SK-N-SH (cell line): ENCODE results near the gene OSGEP. TPM values are rescaled to one million over a fixed set of nuclear protein-coding genes. Genes with fewer than 3 reads are reported as not detected.

Source experiments
- CTCF ChIA-PET: fragments of 300-600, 350-600 bp; formaldehyde crosslinking; extraction: SDS; loops from one replicate; lab custom pipeline; 2021; lab: Yijun Ruan, JAX
- POLR2A ChIA-PET: fragments of 350-600 bp; sonication (Branson Sonifier 250); formaldehyde crosslinking; extraction: SDS; loops from one replicate; lab custom pipeline; 2020; ENCODE audit warnings: antibody characterized with exemption, inconsistent platforms; lab: Yijun Ruan, JAX
- DNase-seq: peaks from one replicate; pipeline ENCODE4 v3.0.0; 2012
- H2AFZ ChIP-seq: fragments of 200-600 bp; sonication (generic); 2 replicates; pipeline ENCODE4 v1.8.1; 2016; ENCODE audit warnings: antibody characterized with exemption, mild to moderate bottlenecking, low read depth
- H3F3A ChIP-seq: fragments of 200-600 bp; sonication (generic); replicated peaks from 2 replicates; pipeline ENCODE3; 2016; ENCODE audit warnings: antibody characterized with exemption, mild to moderate bottlenecking; ENCODE audit not compliant: insufficient read depth
- H3K27ac ChIP-seq, 2 experiments: fragments of 200-500 bp in 1 of 2; fragments of 200-600 bp in 1 of 2; sonication (Bioruptor generic) in 1 of 2; sonication (generic), shearing (Covaris generic) in 1 of 2; 2 replicates each; pipeline versions ENCODE4 v1.5.1 to v1.6.1; 2014 to 2016; ENCODE audit warnings: low read depth in 2 of 2, inconsistent platforms in 1 of 2, low read length in 1 of 2, mild to moderate bottlenecking in 1 of 2, mixed read lengths in 1 of 2
- H3K27me3 ChIP-seq: fragments of 200-600 bp; sonication (generic), shearing (Covaris generic); 2 replicates; pipeline ENCODE4 v1.6.1; 2016; ENCODE audit warnings: mixed run types; ENCODE audit not compliant: insufficient read depth
- H3K36me3 ChIP-seq, 2 experiments: fragments of 200-500 bp in 1 of 2; fragments of 200-600 bp in 1 of 2; sonication (Bioruptor generic) in 1 of 2; sonication (generic) in 1 of 2; replicated peaks in 1 of 2; 2 replicates each; pipeline versions ENCODE3 to v1.5.1; 2014 to 2016; ENCODE audit warnings: low read length in 1 of 2, mild to moderate bottlenecking in 1 of 2; ENCODE audit not compliant: insufficient read depth in 2 of 2, control insufficient read depth in 1 of 2
- H3K4me1 ChIP-seq, 2 experiments: fragments of 200-500 bp in 1 of 2; fragments of 200-600 bp in 1 of 2; sonication (Bioruptor generic) in 1 of 2; sonication (generic), shearing (Covaris generic) in 1 of 2; 2 replicates each; pipeline versions ENCODE4 v1.5.1 to v1.6.1; 2014 to 2016; ENCODE audit warnings: low read depth in 1 of 2, low read length in 1 of 2, mixed run types in 1 of 2; ENCODE audit not compliant: insufficient read depth in 2 of 2, control insufficient read depth in 1 of 2
- H3K4me2 ChIP-seq: fragments of 200-600 bp; sonication (generic), shearing (Covaris generic); 2 replicates; pipeline ENCODE4 v1.6.1; 2017; ENCODE audit warnings: mixed run types
- H3K4me3 ChIP-seq, 2 experiments: fragments of 200-500 bp in 1 of 2; fragments of 200-600 bp in 1 of 2; sonication (Bioruptor generic) in 1 of 2; sonication (generic), shearing (Covaris generic) in 1 of 2; 2 replicates each; pipeline versions ENCODE4 v1.5.1 to v1.8.1; 2014 to 2016; ENCODE audit warnings: low read depth in 2 of 2, inconsistent platforms in 1 of 2, low read length in 1 of 2, mild to moderate bottlenecking in 1 of 2, mixed read lengths in 1 of 2, moderate library complexity in 1 of 2
- H3K79me2 ChIP-seq: fragments of 200-600 bp; sonication (generic); 2 replicates; pipeline ENCODE4 v1.8.1; 2017; ENCODE audit warnings: mild to moderate bottlenecking; ENCODE audit not compliant: insufficient read depth
- H3K9ac ChIP-seq: fragments of 200-600 bp; sonication (generic); 2 replicates; pipeline ENCODE4 v1.6.1; 2017; ENCODE audit warnings: mixed run types
- H3K9me2 ChIP-seq: fragments of 200-600 bp; sonication (generic); 2 replicates; pipeline ENCODE4 v1.6.1; 2017; ENCODE audit warnings: mixed run types
- H3K9me3 ChIP-seq: fragments of 200-600 bp; sonication (generic); 2 replicates; pipeline ENCODE4 v1.6.1; 2017; ENCODE audit warnings: mixed run types, mild to moderate bottlenecking, moderate library complexity
- H4K20me1 ChIP-seq: fragments of 200-600 bp; sonication (generic); 2 replicates; pipeline ENCODE4 v1.6.1; 2017; ENCODE audit warnings: mild to moderate bottlenecking, mixed run types; ENCODE audit not compliant: insufficient read depth
- EP300 ChIP-seq, 2 experiments: IDR thresholded peaks; 2 replicates each; pipeline versions ENCODE4 v1.4.0 to v1.6.1; 2012; ENCODE audit warnings: borderline replicate concordance in 1 of 2, low read depth in 1 of 2, low read length in 1 of 2
- GATA2 ChIP-seq: sonication (generic); formaldehyde crosslinking; IDR thresholded peaks from 2 replicates; pipeline ENCODE4 v1.5.0; 2020; ENCODE audit warnings: mild to moderate bottlenecking, missing genetic modification reagents
- MXI1 ChIP-seq: IDR thresholded peaks from 2 replicates; pipeline ENCODE4 v1.6.1; 2012; ENCODE audit warnings: mild to moderate bottlenecking, low read depth, low read length, improper control_type of control experiment
- NFIC ChIP-seq: IDR thresholded peaks from 2 replicates; pipeline ENCODE4 v1.4.0; 2012; ENCODE audit warnings: borderline replicate concordance
- PBX3 ChIP-seq: IDR thresholded peaks from 2 replicates; pipeline ENCODE4; 2012
- RAD21 ChIP-seq: IDR thresholded peaks from 2 replicates; pipeline ENCODE4 v1.6.1; 2012; ENCODE audit warnings: mild to moderate bottlenecking, low read length
- RFX5 ChIP-seq: IDR thresholded peaks from 2 replicates; pipeline ENCODE4 v1.6.1; 2012; ENCODE audit warnings: mild to moderate bottlenecking, improper control_type of control experiment, low read length
- SIN3A ChIP-seq: IDR thresholded peaks from 2 replicates; pipeline ENCODE4 v1.6.1; 2012; ENCODE audit warnings: low read depth, mild to moderate bottlenecking, low read length, moderate library complexity, borderline replicate concordance
- TAF1 ChIP-seq: IDR thresholded peaks from 2 replicates; pipeline ENCODE4 v1.6.1; 2012; ENCODE audit warnings: low read depth, mild to moderate bottlenecking, low read length, moderate library complexity, borderline replicate concordance
- TCF12 ChIP-seq: IDR thresholded peaks from 2 replicates; pipeline ENCODE4 v1.4.0; 2012
- TEAD4 ChIP-seq: IDR thresholded peaks from 2 replicates; pipeline ENCODE4 v1.4.0; 2012; ENCODE audit warnings: mild to moderate bottlenecking, borderline replicate concordance; ENCODE audit not compliant: insufficient read depth
- USF2 ChIP-seq: fragments of 150-350 bp; IDR thresholded peaks from 2 replicates; pipeline ENCODE4 v1.6.1; 2017; ENCODE audit warnings: antibody characterized with exemption, low read length, low read depth, borderline replicate concordance
- WGBS: methylation state at CpG from one replicate; pipeline ENCODE4 v1.1.6; 2017; ENCODE audit warnings: low lambda C conversion rate; 5-methylcytosine and 5-hydroxymethylcytosine counted together
- polyA plus RNA-seq, 3 experiments: library from polyadenylated mRNA; depleted of rRNA; stranded (reverse); fragments of >200 nt; gene quantifications; 2 replicates each; pipeline ENCODE4 v1.2.3, GENCODE V29; 2012
- TF ChIP-seq, protein P1 (sequence below): fragments of 150-350 bp; IDR thresholded peaks from 2 replicates; pipeline ENCODE4 v1.6.1; 2016; ENCODE audit warnings: mild to moderate bottlenecking, low read depth, low read length
- TF ChIP-seq, protein P2 (sequence below): IDR thresholded peaks from 2 replicates; pipeline ENCODE4 v1.4.0; 2012; ENCODE audit warnings: low read depth, borderline replicate concordance
- TF ChIP-seq, protein P3 (sequence below): IDR thresholded peaks from 2 replicates; pipeline ENCODE4 v1.6.1; 2012; ENCODE audit warnings: mild to moderate bottlenecking, low read depth, low read length, moderate library complexity
- TF ChIP-seq, protein P4 (sequence below): IDR thresholded peaks from 2 replicates; pipeline ENCODE4 v1.4.0; 2012; ENCODE audit warnings: low read depth

The OSGEP gene
- polyA plus RNA-seq, 1 of the 3 experiments (the other 2 are of a cell fraction) = 32.9 TPM

GRCh38 chr14:20485900-20486299, 31.3 kb upstream of the OSGEP start:
- Histone ChIP-seq H4K20me1 (no peaks in the 10 kb centered on the region), H3K27ac (no peak overlapping the region), H3K4me3 (no peak overlapping the region), H3K9me3 (no peaks in the 10 kb centered on the region), H3K27me3 (peaks cover 9% of the 10 kb centered on the region; the same call in 1 of the 2 replicates), H3K9me2 (no peaks in the 10 kb centered on the region), H3K9ac (no peak overlapping the region), H2AFZ (no peak overlapping the region), H3K4me1 (no peaks in the 10 kb centered on the region), H3K79me2 (no peaks in the 10 kb centered on the region), H3K4me2 (no peak overlapping the region), H3F3A (no peaks in the 10 kb centered on the region), H3K36me3 (no peaks in the 10 kb centered on the region)
- WGBS = 34% methylated on average over 7 of the region's 7 CpGs
- TF ChIP-seq NFIC = no peak
- no peak for TF ChIP-seq RFX5
- no peak for TF ChIP-seq EP300 (IDR thresholded peaks at IDR 0.05; ENCODE audit: borderline replicate concordance in 1 of 2, low read depth in 1 of 2, low read length in 1 of 2)
- no peak for TF ChIP-seq RAD21
- TF ChIP-seq GATA2 = no peak
- TF ChIP-seq SIN3A = no peak
- TF ChIP-seq TAF1 = no peak
- TF ChIP-seq MXI1 = no peak
- TF ChIP-seq, protein P1, sequence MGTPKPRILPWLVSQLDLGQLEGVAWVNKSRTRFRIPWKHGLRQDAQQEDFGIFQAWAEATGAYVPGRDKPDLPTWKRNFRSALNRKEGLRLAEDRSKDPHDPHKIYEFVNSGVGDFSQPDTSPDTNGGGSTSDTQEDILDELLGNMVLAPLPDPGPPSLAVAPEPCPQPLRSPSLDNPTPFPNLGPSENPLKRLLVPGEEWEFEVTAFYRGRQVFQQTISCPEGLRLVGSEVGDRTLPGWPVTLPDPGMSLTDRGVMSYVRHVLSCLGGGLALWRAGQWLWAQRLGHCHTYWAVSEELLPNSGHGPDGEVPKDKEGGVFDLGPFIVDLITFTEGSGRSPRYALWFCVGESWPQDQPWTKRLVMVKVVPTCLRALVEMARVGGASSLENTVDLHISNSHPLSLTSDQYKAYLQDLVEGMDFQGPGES = no peak
- TF ChIP-seq, protein P2, sequence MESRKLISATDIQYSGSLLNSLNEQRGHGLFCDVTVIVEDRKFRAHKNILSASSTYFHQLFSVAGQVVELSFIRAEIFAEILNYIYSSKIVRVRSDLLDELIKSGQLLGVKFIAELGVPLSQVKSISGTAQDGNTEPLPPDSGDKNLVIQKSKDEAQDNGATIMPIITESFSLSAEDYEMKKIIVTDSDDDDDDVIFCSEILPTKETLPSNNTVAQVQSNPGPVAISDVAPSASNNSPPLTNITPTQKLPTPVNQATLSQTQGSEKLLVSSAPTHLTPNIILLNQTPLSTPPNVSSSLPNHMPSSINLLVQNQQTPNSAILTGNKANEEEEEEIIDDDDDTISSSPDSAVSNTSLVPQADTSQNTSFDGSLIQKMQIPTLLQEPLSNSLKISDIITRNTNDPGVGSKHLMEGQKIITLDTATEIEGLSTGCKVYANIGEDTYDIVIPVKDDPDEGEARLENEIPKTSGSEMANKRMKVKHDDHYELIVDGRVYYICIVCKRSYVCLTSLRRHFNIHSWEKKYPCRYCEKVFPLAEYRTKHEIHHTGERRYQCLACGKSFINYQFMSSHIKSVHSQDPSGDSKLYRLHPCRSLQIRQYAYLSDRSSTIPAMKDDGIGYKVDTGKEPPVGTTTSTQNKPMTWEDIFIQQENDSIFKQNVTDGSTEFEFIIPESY = no peak
- TF ChIP-seq, protein P3, sequence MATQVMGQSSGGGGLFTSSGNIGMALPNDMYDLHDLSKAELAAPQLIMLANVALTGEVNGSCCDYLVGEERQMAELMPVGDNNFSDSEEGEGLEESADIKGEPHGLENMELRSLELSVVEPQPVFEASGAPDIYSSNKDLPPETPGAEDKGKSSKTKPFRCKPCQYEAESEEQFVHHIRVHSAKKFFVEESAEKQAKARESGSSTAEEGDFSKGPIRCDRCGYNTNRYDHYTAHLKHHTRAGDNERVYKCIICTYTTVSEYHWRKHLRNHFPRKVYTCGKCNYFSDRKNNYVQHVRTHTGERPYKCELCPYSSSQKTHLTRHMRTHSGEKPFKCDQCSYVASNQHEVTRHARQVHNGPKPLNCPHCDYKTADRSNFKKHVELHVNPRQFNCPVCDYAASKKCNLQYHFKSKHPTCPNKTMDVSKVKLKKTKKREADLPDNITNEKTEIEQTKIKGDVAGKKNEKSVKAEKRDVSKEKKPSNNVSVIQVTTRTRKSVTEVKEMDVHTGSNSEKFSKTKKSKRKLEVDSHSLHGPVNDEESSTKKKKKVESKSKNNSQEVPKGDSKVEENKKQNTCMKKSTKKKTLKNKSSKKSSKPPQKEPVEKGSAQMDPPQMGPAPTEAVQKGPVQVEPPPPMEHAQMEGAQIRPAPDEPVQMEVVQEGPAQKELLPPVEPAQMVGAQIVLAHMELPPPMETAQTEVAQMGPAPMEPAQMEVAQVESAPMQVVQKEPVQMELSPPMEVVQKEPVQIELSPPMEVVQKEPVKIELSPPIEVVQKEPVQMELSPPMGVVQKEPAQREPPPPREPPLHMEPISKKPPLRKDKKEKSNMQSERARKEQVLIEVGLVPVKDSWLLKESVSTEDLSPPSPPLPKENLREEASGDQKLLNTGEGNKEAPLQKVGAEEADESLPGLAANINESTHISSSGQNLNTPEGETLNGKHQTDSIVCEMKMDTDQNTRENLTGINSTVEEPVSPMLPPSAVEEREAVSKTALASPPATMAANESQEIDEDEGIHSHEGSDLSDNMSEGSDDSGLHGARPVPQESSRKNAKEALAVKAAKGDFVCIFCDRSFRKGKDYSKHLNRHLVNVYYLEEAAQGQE = no peak
- no peak for TF ChIP-seq PBX3
- no peak for TF ChIP-seq TCF12
- TF ChIP-seq USF2 = no peak
- no peak for TF ChIP-seq TEAD4
- TF ChIP-seq, protein P4, sequence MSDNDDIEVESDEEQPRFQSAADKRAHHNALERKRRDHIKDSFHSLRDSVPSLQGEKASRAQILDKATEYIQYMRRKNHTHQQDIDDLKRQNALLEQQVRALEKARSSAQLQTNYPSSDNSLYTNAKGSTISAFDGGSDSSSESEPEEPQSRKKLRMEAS = no peak
- ChIA-PET POLR2A (no interaction called here), CTCF (no interaction called here)
- DNase-seq = no peak
